HG03045 (cell line): Measurements from ENCODE around the gene HECTD3.
"Not testable (repeated sequence)": the region's sequence is repeated elsewhere in the genome, so short reads cannot be mapped to it uniquely, and the experiment has no call there.

Source experiments
- ATAC-seq: cut with Tn5 transposase; IDR thresholded peaks from one replicate; pipeline ENCODE4 v1.9.1; 2021; ENCODE audit warnings: mild to moderate bottlenecking, moderate library complexity; ENCODE audit not compliant: unreplicated experiment

The HECTD3 gene

GRCh38 chr1:45014321-45015028, 3.4 kb upstream of the HECTD3 start:
- ATAC-seq: no peak

DNA sequence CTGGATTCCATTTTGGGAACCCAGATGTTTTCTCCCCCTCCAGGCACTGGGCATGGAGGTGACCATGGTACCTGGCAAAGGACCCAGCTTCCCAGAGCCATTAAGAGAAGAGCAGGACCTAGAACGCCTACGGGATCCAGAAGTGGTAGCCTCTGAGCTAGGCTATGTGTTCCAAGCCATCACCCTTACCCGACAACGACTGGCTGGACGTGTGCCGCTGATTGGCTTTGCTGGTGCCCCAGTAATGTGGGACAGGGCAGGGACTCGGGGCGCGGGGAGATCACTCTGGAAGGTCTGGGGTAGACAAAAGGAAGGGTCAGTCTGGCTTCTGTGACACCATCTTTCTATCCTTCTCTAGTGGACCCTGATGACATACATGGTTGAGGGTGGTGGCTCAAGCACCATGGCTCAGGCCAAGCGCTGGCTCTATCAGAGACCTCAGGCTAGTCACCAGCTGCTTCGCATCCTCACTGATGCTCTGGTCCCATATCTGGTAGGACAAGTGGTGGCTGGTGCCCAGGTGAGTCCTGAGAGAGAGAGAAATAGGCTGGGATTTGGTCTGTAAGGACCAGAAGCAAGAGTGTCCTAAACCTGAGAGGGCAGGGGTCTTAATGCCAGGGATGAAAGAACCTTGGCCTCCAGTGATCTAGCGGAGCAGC, 2.6 kb upstream of the HECTD3 start:
- no peak for ATAC-seq

DNA sequence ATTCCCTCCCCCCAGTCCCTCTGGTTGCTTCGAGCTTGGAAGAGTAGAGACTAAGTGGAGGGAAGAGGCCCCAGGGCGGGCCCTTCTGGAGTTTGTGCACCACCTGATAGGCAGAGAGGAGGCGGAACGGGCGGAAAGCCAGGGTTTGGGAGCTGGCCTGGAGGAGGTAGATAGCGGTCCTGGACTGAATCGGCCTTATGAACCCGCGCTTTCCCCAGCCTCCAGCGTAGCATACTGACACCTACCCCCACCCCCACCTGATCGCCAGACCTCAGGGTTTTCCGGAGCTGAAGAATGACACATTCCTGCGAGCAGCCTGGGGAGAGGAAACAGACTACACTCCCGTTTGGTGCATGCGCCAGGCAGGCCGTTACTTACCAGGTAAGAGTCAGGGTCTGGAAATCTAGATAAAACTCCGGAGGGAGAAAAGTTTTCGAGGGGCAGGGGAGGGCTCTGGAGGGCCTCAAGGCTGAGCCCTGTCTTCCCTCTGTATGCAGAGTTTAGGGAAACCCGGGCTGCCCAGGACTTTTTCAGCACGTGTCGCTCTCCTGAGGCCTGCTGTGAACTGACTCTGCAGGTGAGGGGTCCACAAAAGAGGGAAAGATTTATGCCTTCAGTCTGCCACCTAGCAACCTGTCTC, 1.6 kb upstream of the HECTD3 start:
- no peak for ATAC-seq

DNA sequence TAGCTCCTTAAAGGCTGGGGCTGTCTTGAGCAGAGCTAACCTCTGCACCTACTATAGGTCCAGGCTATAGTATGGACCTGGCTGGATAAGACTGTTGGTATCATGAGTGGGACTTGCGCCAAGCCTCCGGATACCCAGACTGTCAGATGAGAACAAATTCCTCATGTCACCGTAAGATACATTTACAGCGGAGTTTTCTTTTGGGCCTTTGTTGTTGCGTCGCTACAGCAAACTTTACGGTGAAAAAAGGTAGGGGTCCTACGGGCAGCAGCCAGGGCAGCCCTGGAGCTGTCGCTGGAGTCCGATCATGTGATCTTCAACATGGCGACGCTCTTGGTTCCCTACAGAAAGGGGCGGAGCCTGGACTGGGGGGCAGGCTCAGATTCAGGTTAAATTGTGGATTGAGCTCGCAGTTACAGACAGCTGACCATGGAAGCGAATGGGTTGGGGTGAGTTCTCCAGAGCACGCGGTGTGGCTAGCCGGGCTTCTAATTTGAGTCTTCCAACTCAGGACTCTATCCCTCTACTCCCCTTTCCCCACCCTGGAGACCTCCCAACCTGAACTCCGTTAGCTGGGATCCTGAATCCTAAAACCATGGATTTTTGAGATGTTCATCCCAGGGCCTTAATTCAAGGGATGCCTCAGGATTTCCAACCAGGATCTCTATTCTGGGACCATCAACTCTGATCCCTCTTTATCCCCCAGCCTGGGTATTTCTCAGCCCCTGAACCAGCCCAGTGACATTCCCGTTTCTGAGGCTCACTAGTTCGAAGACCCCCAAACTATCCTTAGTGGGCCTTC, 914 bp upstream of the HECTD3 start, which contains the start of gene UROD:
TSS of gene UROD (plus strand) at position 418 of the 802 bp plus-strand sequence. CDS start at position 430, 12 bp downstream.
- ATAC-seq: peak; percentile 63

GRCh38 chr1:45009956-45010854, 919 bp downstream of the HECTD3 start:
- ATAC-seq: no peak

DNA sequence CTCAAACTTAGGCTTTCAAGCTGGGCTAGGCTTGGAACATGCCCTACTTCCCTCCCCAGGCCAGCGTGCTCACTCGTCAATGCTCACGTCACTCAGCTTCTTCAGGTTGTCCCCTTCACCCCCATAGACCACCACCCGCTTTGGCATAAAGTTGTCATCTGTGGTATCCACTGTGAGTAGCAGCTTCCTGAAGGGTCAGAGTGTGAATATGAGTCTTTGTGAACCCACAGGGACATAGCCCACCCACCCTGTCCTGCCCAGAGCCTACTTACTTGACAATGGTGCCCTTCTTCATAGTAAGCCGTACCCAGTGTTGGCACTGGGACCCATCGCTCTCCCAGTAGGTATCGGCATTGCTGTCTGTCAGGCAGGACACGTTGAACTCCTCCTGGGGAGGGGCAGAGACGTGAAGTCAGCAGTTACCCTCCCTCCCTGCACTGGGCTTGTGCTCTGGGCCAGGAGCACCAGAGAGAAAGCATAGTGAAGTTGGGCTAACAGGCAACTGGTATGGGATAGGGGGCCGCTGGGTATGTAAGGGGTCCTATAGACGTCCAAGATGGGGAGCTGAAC, 1.7 kb downstream of the HECTD3 start:
- ATAC-seq: no peak

GRCh38 chr1:45008516-45008915, 2.6 kb downstream of the HECTD3 start:
- no peak for ATAC-seq

DNA sequence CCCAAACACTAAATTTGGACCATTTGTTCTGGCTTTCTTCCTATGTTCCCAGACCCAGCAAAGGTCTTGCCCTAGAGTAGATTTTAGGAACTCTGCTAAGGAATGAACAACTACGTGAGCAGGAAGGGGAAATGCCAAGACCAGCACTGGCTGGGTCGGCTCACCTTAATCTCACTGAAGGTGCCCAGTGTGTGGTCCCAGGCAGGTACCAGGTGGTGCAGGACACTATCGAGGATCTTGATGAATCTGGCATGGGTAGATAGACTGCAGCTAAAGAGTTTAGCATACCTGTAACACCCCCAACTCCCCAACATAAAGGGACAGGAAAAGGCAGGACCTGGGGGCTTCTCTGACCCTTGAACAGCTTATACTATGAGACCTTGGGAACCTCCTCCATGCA, 3.0 kb downstream of the HECTD3 start:
- ATAC-seq: no peak

- no peak for ATAC-seq
Measured at GRCh38 chr1:45007311-45007710, 3.8 kb downstream of the HECTD3 start.

DNA sequence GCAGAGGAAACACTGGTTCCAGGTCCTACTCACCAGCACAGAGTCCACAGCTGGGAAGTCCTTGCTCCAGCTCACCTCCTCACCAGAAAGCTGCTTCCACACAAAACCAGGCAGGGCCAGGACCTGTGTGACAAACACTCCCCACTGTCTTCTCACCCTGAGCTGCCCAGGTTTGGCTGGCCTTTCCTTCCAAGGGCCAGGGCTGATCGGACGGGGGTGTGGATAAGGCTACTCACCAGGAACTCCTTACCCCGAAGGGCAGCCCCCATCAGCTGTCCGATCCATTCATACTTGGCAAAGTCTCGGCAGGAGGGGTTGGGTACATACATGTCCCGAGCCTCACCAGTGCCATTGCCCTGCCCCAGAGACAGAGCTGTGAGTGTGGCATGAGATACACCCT, 5.4 kb downstream of the HECTD3 start:
- ATAC-seq: no peak

DNA sequence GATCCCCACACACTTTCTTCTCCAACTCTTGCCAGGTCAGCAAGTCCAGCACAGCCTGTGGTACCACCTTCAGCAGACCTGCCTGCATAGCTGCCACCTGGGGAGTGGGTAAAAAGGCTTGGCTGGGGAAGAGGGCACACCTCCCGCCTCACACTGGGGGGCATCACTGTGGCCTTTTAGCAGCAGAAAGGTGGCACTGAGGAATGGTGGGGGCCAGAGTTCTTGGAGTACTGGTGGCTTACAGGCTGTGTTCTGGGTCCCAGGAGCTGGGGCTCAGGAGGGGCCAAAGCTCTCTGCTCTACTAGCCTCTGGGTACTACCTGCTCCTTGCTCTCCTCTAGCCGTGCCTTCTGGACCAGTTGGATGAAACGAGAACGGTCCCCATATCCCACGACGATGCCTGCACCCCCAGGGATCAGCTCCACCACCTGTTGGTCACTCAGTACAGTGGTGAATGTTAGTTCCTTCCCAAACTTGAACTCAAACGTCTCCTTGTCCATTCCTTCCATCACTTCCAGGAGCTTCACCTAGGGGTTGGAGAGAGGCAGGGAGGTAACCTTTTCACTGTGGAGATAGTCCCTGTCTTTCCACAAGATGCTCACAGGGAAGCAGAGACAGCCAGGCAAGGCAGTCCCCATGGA, 6.7 kb downstream of the HECTD3 start:
- no peak for ATAC-seq

DNA sequence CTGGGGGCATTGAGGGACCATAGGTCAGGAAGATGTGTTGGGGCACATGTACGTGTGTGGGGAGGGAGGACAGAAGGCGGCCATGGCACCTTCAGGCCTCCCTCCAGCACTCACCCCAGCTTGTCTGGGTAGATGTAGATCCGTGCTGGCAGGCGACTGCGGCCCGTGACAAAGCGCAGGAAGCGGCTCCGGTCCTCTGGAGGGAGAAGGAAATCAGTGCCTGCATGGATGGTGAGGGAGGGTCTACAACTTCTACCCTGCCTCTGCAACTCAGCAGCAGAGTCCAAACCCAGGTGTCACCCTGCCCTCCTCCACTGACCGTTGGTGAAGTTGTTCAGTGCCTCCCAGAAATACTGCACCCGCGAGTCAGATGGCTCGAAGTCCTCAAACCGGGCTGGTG, 7.4 kb downstream of the HECTD3 start:
- ATAC-seq: no peak

DNA sequence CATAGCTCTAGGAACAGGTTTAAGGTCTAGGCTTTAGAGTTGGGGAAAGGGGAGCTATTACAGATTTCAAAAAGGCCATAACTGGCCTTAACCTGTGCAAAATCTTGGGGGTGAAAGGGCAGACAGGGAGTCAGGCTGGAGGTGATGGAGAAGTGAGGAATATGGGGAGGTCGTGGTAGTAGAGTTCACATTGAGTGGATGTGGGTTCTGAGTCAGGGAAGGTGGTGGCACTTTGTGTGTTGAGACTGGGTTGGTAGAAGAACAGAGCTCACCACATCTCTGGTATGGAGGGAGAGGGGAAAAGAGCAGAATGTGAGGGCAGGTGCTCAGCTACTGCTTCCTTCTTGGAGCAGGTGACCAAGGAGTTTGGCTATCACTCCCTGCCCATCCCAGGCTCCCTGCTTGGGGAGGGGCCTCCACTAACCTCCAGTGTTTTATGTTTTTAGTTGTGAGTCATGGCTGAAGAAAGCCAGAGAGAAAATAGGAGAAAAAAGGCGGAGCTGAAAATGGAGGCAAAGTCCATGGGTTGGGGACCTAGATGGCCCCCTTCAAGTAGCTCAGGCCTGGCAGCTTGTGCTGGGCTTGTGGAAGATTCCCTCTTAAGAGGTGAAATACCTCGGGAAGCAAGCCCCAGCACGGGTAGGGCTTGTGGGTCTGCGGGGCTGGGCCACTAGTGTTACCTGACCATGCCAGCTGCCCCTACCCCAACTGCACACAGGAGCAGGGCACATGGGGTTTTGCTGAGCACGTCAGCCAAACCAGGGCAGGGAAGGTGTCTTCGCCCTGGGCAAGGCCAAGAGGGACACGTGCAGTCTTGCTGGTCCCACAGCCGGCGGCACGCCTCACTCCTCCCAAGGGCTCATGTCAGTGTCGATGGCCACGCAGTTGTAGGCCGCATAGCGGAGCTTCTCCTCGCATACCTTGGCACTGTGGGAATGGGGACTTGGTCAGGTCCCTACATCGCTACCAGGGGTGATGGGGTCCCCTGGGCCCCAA, 8.2 kb downstream of the HECTD3 start:
- ATAC-seq: no peak

GRCh38 chr1:45001576-45001975, 9.5 kb downstream of the HECTD3 start:
- ATAC-seq: not testable (repeated sequence)

- ATAC-seq: no peak
Measured at GRCh38 chr1:45001011-45001481, 10.1 kb downstream of the HECTD3 start.

- no peak for ATAC-seq
Measured at GRCh38 chr1:44999232-44999631, 11.9 kb downstream of the HECTD3 start.

- no peak for ATAC-seq
Measured at GRCh38 chr1:44995467-44996238, 15.5 kb downstream of the HECTD3 start.
